GM21786 (cell line): ENCODE measurements around the gene DNAJB7.
A peak's percentile ranks its signal among the peaks of the same experiment; 100 is the strongest.
"Not testable (repeated sequence)": the region's sequence is repeated elsewhere in the genome, so short reads cannot be mapped to it uniquely, and the experiment has no call there.

ENCODE experiments used
- ATAC-seq: cut with Tn5 transposase; IDR thresholded peaks from one replicate; pipeline ENCODE4 v1.9.1; 2021; ENCODE audit not compliant: unreplicated experiment

The DNAJB7 gene

GRCh38 chr22:40845816-40846215, 16.1 kb downstream of the DNAJB7 start:
- not testable (repeated sequence) for ATAC-seq

- ATAC-seq: no peak
These were observed 17.0 kb downstream of the DNAJB7 start for GRCh38 chr22:40844951-40845350.

DNA sequence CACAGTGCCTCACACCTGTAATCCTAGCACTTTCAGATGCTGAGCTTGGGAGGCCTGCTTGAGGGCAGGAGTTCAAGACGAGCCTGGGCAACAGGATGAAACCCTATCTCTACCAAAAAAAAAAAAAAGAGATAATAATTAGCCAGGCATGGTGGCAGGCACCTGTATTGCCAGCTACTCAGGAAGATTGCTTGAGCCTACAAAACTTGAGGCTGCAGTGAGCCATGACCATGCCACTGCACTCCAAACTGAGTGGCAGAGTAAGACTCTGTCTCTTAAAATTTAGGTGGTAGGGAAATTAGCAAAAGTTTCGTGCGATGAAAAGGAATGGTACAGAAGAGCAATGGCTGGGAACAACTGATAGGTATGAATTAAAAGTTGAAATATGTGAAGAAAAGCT, 23.4 kb downstream of the DNAJB7 start:
- no peak for ATAC-seq

- no peak for ATAC-seq
These were observed 27.3 kb downstream of the DNAJB7 start for GRCh38 chr22:40834619-40835018.

- no peak for ATAC-seq
These were observed 32.8 kb downstream of the DNAJB7 start for GRCh38 chr22:40829131-40829530.

GRCh38 chr22:40826984-40827741, 34.8 kb downstream of the DNAJB7 start:
- no peak for ATAC-seq

- not testable (repeated sequence) for ATAC-seq
These were observed 35.6 kb downstream of the DNAJB7 start for GRCh38 chr22:40826292-40826691.

- ATAC-seq: no peak
These were observed 38.5 kb downstream of the DNAJB7 start for GRCh38 chr22:40823426-40823825.

GRCh38 chr22:40819599-40820140, 42.2 kb downstream of the DNAJB7 start:
- no peak for ATAC-seq

DNA sequence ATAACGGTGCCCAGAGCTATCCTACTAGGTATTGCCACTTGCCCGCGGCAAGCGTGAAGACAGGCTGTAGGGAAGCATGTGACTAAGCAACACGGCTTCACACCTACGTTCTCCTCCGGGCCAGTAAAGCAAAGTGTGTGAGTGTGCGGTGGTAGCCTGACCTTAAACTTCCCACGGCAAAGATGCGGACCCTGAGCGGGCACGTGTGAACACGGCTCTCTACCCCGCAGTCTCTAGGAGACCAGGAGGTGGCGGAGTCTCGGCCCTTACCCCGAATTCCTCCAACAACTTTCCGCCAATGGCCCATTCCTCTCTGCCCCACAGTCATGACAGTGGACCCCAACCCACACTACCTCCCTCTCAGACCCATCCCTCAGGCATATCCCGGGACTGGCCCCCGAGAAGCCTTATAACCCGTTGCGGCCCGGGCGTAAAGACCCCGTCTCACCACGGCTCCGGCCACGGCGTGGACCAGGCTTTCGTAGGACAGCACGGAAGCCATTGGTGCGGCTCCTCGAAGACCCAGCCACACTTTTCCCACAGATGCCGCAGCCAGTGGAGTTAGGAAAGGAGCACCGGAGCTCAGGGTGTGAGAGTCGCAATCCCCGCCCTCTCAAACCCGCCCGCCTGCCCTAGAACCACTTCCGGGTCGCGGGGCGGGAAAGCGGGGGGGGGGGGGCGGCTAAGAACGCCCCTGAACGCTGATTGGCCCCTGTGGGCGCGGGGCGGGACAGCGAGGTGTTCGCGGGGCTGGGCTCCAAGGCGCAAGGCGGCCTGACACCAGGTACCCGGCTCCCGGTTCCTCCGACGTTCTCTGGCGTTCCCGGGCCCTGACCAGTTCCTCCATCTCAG, 42.9 kb downstream of the DNAJB7 start, which contains the start of gene SLC25A17:
Gene SLC25A17 (minus strand): TSS at position 600 of the 852 bp plus-strand sequence. CDS start 98 bp downstream, at position 502.
- ATAC-seq: peak; percentile 66

DNA sequence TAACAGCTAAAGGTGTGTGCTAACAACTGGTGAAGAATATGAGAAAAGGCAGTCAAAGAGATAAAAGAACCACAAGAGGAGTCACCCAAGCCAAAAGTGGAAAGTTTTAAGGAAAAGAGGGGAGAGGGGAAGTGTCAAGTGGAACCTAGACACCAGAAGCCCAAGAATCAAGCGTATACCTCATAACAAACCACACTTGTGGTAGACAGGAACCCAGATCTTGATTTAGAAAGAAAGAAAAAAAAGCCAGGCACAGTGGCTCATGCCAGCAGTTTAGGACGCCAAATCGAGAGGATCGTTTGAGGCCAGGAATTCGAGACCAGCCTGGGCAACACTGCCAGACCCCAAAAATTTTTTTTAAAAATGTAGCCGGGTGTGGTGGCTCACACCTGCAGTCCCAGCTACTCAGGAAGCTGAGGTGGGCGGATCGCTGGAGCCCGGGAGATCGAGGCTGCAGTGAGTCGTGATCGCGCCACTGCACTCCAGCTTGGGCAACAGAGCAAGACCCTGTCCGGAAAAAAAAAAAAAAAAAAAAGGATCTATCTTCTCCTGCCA, 43.6 kb downstream of the DNAJB7 start:
- ATAC-seq: no peak

GRCh38 chr22:40817737-40818136, 44.2 kb downstream of the DNAJB7 start:
- no peak for ATAC-seq

DNA sequence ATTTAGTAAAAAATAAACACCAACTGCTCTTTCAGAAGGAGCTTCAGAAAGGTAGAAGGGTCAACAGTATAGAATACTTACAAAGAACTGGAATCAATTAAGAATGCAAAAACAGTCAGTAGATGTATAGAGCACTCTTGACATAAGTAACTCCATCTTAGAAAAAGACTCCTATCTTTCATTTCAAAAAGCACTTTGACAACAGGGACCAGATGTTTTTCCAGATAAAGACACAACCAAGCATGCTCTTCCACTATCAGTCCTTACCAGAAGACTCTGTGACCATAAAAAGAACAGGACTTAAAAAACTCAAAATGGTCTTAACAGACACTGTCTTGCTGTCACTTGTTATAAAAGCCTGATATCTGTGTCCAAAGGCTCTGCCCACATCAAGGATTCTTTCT, 48.0 kb downstream of the DNAJB7 start:
- ATAC-seq: no peak
